PC-9 (cell line): ENCODE measurements around the gene SGCD.

Source experiments
- EZH2 ChIP-seq: fragments of 200-600 bp; sonication (generic); IDR thresholded peaks from 2 replicates; pipeline ENCODE4 v1.8.0; 2017; ENCODE audit warnings: antibody characterized with exemption, low read depth
- TF ChIP-seq, protein P1 (sequence below): fragments of 200-600 bp; sonication (generic); conservative IDR thresholded peaks from 2 replicates; pipeline ENCODE4 v1.6.1; 2017; ENCODE audit warnings: mixed run types, antibody characterized with exemption, mild to moderate bottlenecking, moderate library complexity

DNA sequence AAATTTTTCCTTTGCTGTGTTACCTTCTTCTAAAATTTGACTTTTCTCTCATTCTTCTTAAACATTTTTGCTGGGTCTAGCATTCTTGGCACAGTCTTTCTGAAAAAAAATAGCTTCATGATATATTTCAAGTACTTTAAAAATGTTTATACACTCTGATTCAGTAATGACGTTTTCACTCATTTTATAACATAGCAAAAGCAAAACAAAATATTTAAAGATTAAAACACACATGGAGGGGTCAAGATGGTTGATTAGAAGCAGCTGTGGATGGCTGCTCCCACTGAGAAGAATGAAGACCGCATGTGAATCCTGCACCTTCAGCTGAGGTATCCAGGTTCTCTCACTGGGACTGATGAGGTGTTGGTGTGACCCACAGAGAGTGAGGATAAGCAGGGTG, 188.2 kb downstream of the SGCD start:
- TF ChIP-seq, protein P1, sequence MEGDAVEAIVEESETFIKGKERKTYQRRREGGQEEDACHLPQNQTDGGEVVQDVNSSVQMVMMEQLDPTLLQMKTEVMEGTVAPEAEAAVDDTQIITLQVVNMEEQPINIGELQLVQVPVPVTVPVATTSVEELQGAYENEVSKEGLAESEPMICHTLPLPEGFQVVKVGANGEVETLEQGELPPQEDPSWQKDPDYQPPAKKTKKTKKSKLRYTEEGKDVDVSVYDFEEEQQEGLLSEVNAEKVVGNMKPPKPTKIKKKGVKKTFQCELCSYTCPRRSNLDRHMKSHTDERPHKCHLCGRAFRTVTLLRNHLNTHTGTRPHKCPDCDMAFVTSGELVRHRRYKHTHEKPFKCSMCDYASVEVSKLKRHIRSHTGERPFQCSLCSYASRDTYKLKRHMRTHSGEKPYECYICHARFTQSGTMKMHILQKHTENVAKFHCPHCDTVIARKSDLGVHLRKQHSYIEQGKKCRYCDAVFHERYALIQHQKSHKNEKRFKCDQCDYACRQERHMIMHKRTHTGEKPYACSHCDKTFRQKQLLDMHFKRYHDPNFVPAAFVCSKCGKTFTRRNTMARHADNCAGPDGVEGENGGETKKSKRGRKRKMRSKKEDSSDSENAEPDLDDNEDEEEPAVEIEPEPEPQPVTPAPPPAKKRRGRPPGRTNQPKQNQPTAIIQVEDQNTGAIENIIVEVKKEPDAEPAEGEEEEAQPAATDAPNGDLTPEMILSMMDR: no peak
- TF ChIP-seq EZH2: no peak
